SK-N-SH treated with all-trans-retinoic acid at 6 μM for 48 hours (cell line): Measurements from ENCODE around the gene CSF2RB.

ENCODE experiments used
- TOX ChIP-seq: fragments of 250-450 bp; sonication (Bioruptor Pico); IDR thresholded peaks from 2 replicates; pipeline ENCODE4 v1.8.0; 2021; ENCODE audit warnings: mild to moderate bottlenecking, moderate library complexity, borderline replicate concordance
- TF ChIP-seq, protein P1 (sequence below): fragments of 250-450 bp; sonication (Bioruptor Pico); IDR thresholded peaks from 2 replicates; pipeline ENCODE4 v1.8.0; 2020; ENCODE audit warnings: mild to moderate bottlenecking, moderate library complexity, borderline replicate concordance

DNA sequence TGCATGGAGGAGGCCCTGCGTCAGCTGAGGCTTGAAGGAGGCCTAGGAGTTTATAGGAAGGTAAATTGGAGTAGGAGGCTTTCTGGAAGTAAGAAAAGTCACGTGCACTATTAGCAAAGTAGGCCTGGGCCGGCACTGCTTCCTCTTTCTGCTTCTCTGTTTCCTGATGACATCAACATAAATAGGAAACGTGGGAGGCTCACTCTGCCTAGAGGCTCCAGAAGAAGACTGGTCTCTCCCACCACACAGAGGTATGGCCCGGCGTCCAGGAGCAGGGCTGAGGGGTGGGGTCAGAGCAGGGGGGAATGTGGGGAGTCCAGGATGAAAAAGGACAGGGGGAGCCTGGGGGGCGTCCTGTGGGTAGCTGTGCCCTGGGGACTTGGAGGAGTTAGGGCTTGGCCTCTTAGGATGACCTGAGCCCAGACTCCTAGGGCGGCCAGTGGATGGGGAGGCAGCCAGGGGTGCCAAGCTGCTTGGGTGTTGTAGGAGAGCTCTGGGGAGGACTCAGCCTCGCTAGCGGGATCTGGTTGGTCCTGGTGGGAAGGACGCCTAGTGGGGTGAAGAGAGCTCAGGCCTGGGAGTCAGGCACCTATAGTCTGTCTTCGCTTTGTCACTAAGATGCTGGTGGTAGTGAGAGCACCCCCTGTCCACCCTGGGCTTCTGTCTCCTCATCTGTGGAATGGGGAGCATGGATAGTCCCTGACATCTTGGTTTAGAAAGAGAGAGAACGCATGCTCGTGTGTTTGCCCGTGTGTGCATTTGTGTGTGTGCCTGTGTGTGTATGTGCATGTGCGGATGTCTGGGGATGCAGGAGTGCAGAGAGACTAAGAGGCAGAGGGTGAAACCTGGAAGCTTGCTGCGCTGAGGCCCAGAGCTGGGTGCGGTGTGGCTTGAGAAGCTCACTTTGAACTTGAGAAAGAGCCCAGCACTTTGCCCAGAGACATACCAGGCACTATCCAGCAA is at the start of gene CSF2RB:
- no peak for TF ChIP-seq TOX (CRISPR knock-in tag)
- TF ChIP-seq, protein P1, sequence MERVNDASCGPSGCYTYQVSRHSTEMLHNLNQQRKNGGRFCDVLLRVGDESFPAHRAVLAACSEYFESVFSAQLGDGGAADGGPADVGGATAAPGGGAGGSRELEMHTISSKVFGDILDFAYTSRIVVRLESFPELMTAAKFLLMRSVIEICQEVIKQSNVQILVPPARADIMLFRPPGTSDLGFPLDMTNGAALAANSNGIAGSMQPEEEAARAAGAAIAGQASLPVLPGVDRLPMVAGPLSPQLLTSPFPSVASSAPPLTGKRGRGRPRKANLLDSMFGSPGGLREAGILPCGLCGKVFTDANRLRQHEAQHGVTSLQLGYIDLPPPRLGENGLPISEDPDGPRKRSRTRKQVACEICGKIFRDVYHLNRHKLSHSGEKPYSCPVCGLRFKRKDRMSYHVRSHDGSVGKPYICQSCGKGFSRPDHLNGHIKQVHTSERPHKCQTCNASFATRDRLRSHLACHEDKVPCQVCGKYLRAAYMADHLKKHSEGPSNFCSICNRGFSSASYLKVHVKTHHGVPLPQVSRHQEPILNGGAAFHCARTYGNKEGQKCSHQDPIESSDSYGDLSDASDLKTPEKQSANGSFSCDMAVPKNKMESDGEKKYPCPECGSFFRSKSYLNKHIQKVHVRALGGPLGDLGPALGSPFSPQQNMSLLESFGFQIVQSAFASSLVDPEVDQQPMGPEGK (CRISPR knock-in tag): no peak
